ENCODE results near the gene FOXP1.

GRCh38 chr3:71260782-71261181, 322.7 kb downstream of the FOXP1 start:
- TF ChIP-seq POLR2A (IDR thresholded peaks at IDR 0.05; ENCODE audit: low read depth, low read length) (no peak), POLR2AphosphoS5 (IDR thresholded peaks at IDR 0.05; ENCODE audit: low read depth, low read length) (no peak), TAF1 (IDR thresholded peaks at IDR 0.05; ENCODE audit: low read depth, low read length) (no peak)
